Activated effector memory CD4-positive, alpha-beta T cell treated with Interleukin-2 at 50 U/mL for 16 hours (primary cell): ENCODE measurements around the gene STAT5B.
"Not testable (repeated sequence)": the region's sequence is repeated elsewhere in the genome, so short reads cannot be mapped to it uniquely, and the experiment has no call there.

Experiments used
- DNase-seq: peaks from one replicate; pipeline ENCODE4 v3.0.0-alpha.2; 2020

STAT5B gene

GRCh38 chr17:42264366-42264765 is 11.8 kb downstream of the STAT5B start:
- not testable (repeated sequence) for DNase-seq

GRCh38 chr17:42260318-42260717 is 15.9 kb downstream of the STAT5B start:
- DNase-seq: no peak

GRCh38 chr17:42255445-42255844 is 20.7 kb downstream of the STAT5B start:
- no peak for DNase-seq

- DNase-seq: no peak
Measured at GRCh38 chr17:42253578-42253977, 22.6 kb downstream of the STAT5B start.

GRCh38 chr17:42252597-42253550 is 23.3 kb downstream of the STAT5B start:
- no peak for DNase-seq

GRCh38 chr17:42251115-42251514 is 25.1 kb downstream of the STAT5B start:
- no peak for DNase-seq

GRCh38 chr17:42249681-42250446 is 26.3 kb downstream of the STAT5B start:
- no peak for DNase-seq

GRCh38 chr17:42248351-42249179 is 27.6 kb downstream of the STAT5B start:
- DNase-seq: peak; percentile 68

GRCh38 chr17:42247734-42248133 is 28.5 kb downstream of the STAT5B start:
- DNase-seq: no peak

GRCh38 chr17:42246515-42246914 is 29.7 kb downstream of the STAT5B start:
- DNase-seq: no peak

- DNase-seq: not testable (repeated sequence)
Measured at GRCh38 chr17:42245183-42245582, 31.0 kb downstream of the STAT5B start.

GRCh38 chr17:42244116-42244515 is 32.1 kb downstream of the STAT5B start:
- not testable (repeated sequence) for DNase-seq

GRCh38 chr17:42243493-42243982 is 32.7 kb downstream of the STAT5B start:
- DNase-seq: no peak

GRCh38 chr17:42241871-42242270 is 34.3 kb downstream of the STAT5B start:
- no peak for DNase-seq

GRCh38 chr17:42240863-42241262 is 35.3 kb downstream of the STAT5B start:
- not testable (repeated sequence) for DNase-seq

- DNase-seq: no peak
Measured at GRCh38 chr17:42240201-42240600, 36.0 kb downstream of the STAT5B start.

GRCh38 chr17:42239576-42239975 is 36.6 kb downstream of the STAT5B start:
- not testable (repeated sequence) for DNase-seq

GRCh38 chr17:42236760-42237159 is 39.4 kb downstream of the STAT5B start:
- no peak for DNase-seq

- no peak for DNase-seq
Measured at GRCh38 chr17:42233994-42234393, 42.2 kb downstream of the STAT5B start.

- no peak for DNase-seq
Measured at GRCh38 chr17:42233156-42233555, 43.0 kb downstream of the STAT5B start.

GRCh38 chr17:42230225-42230624 is 46.0 kb downstream of the STAT5B start:
- no peak for DNase-seq

GRCh38 chr17:42227849-42228700 is 48.1 kb downstream of the STAT5B start:
- DNase-seq: no peak
